Measurements from ENCODE around the gene TARM1.

TARM1 gene

GRCh38 chr19:54114340-54115108 is 33.4 kb upstream of the TARM1 start:
- no peaks in the 10 kb centered on the region for H3K9me3 ChIP-seq
- H3K27ac ChIP-seq = peak overlapping the region; percentile 88 to 91
- DNase-seq = peak in 1 of 2 donors; percentile 41
- H3K4me1 ChIP-seq = peaks cover 0 to 28% (median 25%) of the 10 kb centered on the region in 4 donors
- TF ChIP-seq CTCF (IDR thresholded peaks at IDR 0.05) = no peak
- intact Hi-C loops (cut with DNase I; ENCODE audit: low total_unique reads) = no loop called here
- peak overlapping the region; percentile 80 to 82 for H3K4me3 ChIP-seq
- no peaks in the 10 kb centered on the region for H3K27me3 ChIP-seq
- peaks cover 26 to 36% (median 35%) of the 10 kb centered on the region in 3 donors for H3K36me3 ChIP-seq

- H3K9me3 ChIP-seq = no peaks in the 10 kb centered on the region
- no peaks in the 10 kb centered on the region for H3K27me3 ChIP-seq
- H3K27ac ChIP-seq = no peak overlapping the region
- no peak for TF ChIP-seq CTCF (IDR thresholded peaks at IDR 0.05)
- intact Hi-C loops (cut with DNase I; ENCODE audit: low total_unique reads) = no loop called here
- no peak for DNase-seq
- peaks cover 0 to 10% (median 9%) of the 10 kb centered on the region in 4 donors for H3K4me1 ChIP-seq
- H3K4me3 ChIP-seq = no peak overlapping the region
- peaks cover 44 to 60% (median 55%) of the 10 kb centered on the region in 3 donors for H3K36me3 ChIP-seq
Measured at GRCh38 chr19:54109651-54110050, 28.5 kb upstream of the TARM1 start.

DNA sequence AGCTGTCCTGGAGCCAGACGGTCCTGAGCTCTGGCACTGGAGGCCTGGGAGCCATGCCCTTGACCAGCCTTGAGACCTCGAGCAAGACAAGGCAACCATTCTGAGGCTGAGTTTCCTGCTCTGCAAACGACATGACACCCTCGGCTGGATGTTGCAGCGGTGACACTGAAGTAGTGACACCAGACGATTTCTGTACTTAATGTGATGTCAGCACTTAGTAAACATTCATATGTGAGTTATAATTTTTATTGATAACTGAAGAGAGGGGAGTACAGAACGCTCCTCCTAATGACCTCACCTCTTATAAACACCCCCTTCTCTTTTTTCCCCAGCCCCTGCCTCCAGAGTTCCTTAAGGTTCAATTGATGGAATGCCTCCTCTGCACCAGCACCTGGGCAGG is 27.3 kb upstream of the TARM1 start:
- intact Hi-C loops (cut with DNase I; ENCODE audit: low total_unique reads) = no loop called here
- no peaks in the 10 kb centered on the region for H3K27me3 ChIP-seq
- no peaks in the 10 kb centered on the region for H3K9me3 ChIP-seq
- peaks cover 44 to 60% (median 55%) of the 10 kb centered on the region in 3 donors for H3K36me3 ChIP-seq
- no peak overlapping the region for H3K27ac ChIP-seq
- no peak for DNase-seq
- H3K4me1 ChIP-seq = peaks cover 0 to 12% (median 3%) of the 10 kb centered on the region in 4 donors
- no peak overlapping the region for H3K4me3 ChIP-seq
- no peak for TF ChIP-seq CTCF (IDR thresholded peaks at IDR 0.05)

DNA sequence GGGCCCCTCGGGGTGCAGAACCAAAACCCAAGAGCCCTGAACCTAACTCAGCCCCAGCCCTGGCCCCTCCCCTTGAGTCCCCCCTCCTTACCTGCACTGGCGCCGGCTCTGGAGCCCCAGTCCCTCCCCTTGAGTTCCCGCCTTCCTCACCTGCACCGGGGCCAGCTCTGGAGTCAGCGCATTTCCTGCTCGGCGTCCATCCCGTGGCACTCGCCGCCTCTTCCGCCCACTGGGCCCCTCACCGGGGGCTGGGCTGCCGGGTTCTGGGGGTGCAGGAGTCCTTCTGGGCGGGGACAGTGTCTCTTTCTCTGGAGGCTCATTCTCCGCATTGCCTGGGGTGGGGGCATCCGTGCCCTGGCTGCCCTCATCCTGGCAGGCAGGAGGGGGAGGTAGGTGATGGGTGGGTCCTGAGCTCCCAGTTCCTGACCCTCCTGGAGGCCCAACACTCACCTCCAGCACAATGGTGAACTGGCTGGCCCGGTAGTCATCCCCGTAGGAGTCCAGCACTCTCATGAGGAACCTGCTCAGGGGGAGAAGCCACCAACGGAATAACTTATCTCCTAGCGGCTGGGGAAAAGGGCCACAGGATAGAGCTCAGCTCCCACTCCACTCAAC is 26.8 kb upstream of the TARM1 start:
- intact Hi-C loops (cut with DNase I; ENCODE audit: low total_unique reads) = no loop called here

DNA sequence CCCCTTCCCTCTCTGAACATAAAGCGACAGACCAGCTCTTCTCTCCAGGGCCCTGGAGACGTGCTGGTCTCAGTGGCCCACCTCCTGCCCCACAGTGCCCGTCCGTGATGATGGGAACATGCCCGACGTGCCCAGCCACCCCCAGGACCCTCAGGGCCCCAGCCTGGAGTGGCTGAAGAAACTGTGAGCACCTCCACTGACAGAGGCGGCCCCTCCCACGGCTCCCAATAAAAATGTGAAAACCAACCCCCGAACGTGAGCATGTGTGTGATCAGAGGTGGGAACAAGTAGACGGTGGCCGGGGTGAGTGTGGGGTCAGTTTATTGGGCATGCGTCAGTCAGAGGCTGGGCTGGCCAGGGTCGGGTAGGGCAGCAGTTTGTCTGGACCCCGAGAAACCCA is 25.6 kb upstream of the TARM1 start:
- peaks cover 44 to 60% (median 50%) of the 10 kb centered on the region in 3 donors for H3K36me3 ChIP-seq
- TF ChIP-seq CTCF (IDR thresholded peaks at IDR 0.05) = no peak
- no peak overlapping the region for H3K27ac ChIP-seq
- no peak for DNase-seq
- H3K27me3 ChIP-seq = no peaks in the 10 kb centered on the region
- intact Hi-C loops (cut with DNase I; ENCODE audit: low total_unique reads) = no loop called here
- H3K4me3 ChIP-seq = no peak overlapping the region
- H3K4me1 ChIP-seq = peaks cover 0 to 22% (median 10%) of the 10 kb centered on the region in 4 donors
- H3K9me3 ChIP-seq = no peaks in the 10 kb centered on the region

More for the DNA sequence above, 26.8 kb upstream of the TARM1 start:
- Histone ChIP-seq H3K9me3 (no peaks in the 10 kb centered on the region), H3K36me3 (peaks cover 44 to 60% (median 55%) of the 10 kb centered on the region in 3 donors), H3K27me3 (no peaks in the 10 kb centered on the region), H3K4me3 (no peak overlapping the region), H3K4me1 (peaks cover 0 to 16% (median 7%) of the 10 kb centered on the region in 4 donors), H3K27ac (no peak overlapping the region)
- no peak for DNase-seq
- no peak for TF ChIP-seq CTCF (IDR thresholded peaks at IDR 0.05)
